NCI-H1092 (cell line): ENCODE measurements around the gene DNASE1L1.

Source experiments
- DNase-seq: peaks from one replicate; lab custom pipeline; 2025; lab: John Stamatoyannopoulos, UW

Gene DNASE1L1

DNA sequence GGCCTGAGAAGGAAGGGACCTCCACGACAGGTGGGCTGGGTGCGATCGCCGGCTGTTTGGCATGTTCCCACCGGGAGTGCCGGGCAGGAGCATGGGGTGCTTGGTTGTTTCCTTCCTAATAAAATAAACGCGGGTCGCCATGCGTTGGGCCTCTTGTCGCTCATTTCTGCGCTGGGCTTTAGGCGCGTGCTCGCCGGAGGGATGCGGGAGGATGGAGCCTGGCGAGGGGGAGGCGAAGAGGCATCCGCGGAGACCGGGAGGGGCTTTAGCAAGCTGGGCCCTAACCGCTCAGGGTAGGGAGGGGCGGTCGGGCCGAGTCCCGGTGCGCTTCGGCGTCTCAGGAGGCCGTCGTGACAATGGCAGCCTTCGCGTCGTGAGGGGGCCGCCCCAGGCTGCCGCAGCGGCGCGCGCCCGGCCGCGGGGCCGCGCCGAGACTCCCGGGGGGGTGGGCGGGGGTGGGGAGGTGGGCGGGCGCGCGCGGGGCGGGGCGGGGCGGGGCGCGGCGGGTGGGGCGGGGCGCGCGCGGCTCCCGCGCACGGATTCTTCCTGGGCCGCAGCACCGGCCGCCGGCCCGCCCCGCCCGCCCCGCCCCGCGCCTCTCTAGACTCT lies 27.4 kb upstream of the DNASE1L1 start:
- peak; percentile 18 for DNase-seq

DNA sequence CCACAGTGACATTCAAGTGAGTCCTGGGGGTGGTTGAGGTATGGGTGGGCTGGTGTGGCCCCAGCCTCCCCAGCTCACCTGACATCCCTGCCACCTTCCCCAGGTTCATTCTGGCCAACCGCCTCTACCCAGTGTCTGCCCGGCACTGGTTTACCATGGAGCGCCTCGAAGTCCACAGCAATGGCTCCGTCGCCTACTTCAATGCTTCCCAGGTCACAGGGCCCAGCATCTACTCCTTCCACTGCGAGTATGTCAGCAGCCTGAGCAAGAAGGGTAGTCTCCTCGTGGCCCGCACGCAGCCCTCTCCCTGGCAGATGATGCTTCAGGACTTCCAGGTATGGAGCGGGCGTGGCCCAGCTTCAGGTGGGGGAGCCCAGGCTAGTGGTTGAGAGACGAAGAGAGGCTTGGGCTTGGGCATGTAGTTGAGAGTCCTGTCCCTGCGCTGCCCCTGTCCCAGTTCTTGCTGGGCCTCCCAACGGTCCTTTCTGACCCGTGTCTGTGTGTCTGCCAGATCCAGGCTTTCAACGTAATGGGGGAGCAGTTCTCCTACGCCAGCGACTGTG lies 26.2 kb upstream of the DNASE1L1 start:
- DNase-seq, result no peak

DNA sequence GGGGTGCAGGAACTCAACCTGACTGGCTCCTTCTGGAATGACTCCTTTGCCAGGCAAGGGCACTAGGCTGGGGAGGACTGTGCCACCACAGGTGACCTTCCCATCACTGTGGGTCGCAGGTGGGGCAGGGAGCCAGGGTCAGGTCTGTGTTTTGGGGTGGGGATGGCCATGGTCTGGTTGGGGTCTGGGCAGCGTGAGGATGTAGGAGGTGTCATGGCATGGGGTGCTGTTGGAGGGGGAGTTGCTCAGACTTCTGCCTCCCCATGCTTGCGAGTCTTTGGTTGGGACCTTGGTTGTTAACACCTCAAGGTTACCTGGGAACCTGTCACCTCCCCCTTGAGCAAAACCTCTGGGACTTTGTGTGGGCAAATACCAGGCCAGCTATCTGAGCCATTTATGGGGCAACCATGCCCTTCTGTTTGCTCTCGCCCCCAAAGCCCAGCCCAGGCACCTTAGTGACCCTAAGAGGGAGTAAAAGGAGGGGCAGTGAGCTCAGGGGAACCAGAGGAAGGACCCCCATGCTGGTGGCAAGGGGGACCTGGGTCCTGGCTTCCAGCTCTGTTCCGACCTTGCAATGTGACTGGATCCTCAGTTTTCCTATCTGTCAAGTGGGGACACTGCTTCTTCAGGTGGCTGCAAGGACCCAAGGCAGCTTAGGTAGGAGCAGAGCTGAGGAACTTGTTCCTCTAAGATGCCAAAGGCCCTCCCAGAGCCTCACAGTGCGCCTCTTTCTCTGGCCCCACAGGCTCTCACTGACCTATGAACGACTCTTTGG lies 25.5 kb upstream of the DNASE1L1 start:
- DNase-seq, result no peak

DNA sequence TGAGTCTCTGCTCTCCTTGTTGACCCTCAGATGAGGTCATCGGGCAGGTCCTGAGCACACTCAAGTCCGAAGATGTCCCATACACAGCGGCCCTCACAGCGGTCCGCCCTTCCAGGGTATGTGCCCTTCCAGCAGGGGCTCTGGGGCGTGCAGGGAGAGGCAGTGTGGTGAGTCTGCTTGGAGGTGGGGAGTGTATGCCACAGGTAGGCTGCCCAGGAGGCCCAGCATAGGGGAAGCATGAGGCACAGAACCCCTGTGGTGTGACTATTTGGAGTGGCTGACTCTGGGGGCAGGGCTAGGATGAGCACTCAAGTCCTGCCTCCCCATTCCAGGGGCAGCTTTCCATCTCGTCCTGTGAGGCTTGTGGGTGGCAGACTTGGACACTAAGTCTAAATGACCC lies 24.6 kb upstream of the DNASE1L1 start:
- no peak for DNase-seq

GRCh38 chrX:154432210-154432609 lies 23.2 kb upstream of the DNASE1L1 start:
- DNase-seq, result no peak

DNA sequence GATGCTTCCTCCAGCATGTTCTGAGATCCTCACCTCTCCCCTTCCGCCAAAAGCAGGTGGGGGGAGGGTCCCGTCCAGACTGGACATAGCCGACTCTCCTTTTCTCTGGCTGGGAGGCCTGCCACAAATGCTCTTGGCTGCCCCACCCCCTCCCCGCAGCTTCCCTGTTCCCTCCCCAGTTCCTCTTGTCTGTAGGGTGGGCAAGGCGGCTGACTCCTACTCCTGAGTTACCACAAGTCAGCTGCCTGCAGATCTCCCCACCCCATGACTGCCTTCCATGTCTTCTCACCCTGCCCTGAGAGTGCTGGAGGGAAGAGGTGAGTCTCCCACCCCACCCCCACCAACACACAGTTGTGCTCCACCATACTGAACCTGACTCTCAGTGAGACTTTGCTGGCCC lies 22.3 kb upstream of the DNASE1L1 start:
- no peak for DNase-seq

- DNase-seq, result no peak
Measured at GRCh38 chrX:154430916-154431315, 21.9 kb upstream of the DNASE1L1 start.

DNA sequence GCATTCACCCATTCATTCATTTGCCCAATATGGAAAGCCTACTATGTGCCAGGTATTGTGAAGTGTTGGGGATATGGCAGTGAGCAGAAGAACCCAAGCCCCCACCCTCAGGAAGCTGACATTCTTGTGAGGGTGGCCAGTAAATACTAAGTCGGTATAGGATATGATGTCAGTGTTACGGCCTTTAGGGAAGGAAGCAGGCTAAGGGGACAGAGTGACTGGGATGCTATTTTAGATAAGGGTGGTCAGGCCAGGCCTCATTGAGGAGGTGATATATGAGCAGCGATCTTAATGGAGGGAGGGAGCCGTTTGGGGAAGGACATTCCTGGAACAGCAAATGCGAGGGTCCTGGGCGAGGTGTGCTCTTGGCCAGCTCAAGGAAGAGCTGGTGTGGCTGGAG lies 21.4 kb upstream of the DNASE1L1 start:
- no peak for DNase-seq

DNA sequence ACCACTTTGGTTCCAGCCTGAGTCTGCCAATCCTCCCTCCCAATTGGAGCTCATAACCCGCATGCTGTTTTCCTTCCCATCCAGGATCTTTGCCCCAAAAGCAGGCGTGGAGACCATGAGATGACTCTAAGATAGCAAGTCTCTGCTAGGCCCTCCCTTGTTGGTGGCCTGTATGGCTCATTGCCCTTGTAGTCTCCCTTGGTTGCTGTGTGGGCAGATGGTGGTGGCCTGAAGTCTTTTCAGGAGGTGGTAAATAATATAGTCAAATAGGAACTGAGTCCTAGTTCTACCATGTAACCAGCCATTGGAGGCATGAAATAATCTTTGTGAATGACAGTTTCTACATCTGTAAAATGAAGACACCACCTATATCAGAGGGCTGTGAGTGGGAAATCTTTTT lies 20.7 kb upstream of the DNASE1L1 start:
- no peak for DNase-seq

DNA sequence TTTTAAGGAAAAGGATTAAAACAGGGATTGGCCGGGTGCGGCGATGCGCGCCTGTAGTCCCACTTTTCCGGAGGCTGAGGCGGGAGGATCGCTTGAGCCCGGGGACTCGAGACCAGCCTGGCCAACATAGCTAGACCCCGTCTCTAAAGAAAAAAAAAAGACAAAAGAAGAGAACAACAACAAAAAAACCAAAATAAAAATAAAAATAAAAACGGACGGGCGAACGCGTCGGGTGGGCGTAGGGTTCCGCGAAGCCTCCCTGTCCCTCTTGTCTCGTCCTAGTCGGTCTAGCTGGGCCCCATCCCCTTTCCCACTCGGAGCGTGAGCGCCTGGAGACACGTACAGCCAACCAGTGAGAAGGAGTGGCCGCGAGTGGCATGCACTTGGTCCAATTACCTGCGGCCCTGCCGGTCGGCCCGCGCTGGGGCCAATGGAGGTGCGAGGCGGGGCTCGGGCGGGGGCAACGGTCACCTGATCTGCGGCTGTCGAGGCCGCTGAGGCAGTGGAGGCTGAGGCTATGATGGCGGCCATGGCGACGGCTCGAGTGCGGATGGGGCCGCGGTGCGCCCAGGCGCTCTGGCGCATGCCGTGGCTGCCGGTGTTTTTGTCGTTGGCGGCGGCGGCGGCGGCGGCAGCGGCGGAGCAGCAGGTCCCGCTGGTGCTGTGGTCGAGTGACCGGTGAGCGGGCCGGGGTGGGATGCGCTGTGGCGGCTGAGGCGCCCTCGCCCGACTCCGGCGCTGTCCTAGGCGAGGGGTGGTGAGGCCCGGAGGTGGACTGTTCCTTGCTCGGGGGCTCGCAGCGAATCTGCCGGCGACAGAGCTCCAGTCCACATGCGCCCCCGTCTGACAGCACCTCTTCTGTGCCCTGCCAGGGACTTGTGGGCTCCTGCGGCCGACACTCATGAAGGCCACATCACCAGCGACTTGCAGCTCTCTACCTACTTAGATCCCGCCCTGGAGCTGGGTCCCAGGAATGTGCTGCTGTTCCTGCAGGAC lies 19.4 kb upstream of the DNASE1L1 start, which contains the start of gene ATP6AP1:
Gene ATP6AP1 (plus strand): TSS at position 502 of the 996 bp plus-strand sequence. CDS start 16 bp downstream, at position 518.
- DNase-seq, result peak; percentile 92

DNA sequence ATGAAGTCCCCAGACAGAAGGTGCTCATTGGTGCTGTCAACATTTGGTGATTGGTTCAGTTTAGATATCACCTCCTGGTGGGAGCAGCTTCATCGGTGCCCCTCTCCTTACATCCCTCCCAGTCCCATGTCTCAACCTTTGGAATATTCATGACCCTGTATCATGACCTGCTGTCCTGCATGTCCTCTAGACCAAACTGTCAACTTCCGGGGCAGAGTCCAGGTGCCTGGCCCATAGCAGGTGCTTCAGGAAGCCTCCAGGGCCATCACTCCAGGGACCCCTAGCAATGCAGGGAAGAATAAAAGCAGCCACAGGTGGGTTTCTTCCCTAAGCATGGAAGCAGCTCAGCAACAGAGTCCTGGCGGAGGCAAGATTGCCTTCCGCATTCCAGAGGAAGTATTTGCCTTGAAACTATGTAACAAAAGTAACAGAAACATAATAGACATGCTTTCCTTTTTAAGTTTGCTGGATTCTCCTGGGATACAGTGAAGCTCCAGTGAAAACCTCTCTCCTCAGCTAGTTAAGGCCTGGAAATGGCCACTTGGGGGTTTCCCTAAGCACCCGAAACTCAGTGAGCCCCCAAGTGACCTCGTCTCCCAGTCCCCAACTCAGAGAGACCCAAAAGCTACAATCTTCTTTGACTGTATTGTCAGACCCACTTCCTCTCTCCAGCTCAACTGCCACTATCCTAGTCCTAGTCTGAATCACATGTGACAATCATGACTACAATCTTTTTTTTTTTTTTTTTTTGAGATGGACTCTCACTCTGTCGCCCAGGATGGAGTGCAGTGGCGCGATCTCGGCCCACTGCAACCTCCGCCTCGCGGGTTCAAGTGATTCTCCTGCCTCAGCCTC lies 18.1 kb upstream of the DNASE1L1 start:
- no peak for DNase-seq

GRCh38 chrX:154420402-154420756 lies 11.3 kb upstream of the DNASE1L1 start:
- no peak for DNase-seq

DNA sequence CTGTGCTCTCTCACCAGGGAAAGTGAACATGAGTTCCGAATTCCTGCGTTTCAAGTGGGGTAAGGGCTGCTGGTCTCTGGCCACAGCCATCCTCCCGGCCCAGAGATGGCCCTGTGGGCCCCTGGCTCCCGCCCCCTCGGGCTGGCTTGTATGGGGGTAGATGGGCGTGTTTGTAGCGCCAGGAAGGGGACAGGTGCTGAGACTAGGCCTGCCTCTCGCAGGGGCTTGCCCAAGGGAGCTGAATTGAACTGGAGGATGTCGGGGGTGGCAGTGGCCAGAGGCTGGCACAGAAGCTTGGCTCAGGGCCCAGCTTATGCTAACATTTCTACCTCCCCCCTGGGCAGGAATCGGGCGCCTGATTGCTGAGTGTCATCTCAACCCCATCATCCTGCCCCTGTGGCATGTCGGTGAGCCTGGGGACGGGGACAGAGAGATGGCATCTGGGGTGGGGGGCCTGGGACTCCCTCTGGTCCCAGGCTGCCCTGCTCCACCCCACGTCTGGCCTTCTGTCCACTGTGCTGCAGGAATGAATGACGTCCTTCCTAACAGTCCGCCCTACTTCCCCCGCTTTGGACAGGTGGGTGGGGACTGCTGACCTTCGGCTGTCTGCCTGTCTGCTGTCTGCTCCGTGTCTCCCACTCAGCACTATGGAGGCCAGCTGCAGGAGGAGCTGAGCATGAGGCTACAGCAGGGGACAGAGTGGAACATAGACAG lies 10.8 kb upstream of the DNASE1L1 start:
- peak; percentile 51 for DNase-seq

GRCh38 chrX:154419189-154419588 lies 10.1 kb upstream of the DNASE1L1 start:
- no peak for DNase-seq

DNA sequence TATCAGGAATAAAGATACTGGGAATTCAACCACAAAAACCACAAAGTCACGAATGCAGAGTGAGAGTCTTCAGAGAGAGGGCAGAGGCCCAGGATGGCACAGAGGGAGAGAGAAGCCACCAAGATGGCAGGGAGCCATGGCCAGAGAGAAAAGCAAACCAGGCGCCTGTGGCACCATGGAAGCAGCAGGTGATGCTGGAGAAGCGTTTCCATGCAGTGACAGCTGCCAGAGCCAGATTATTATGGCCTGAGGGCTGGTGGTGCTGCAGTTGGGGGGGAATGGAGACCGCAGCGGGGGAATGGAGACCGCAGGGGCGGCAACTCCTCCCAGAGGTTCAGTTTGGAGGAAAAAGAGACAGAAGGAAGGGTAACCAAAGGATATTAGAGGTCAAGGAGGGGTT lies 8.1 kb upstream of the DNASE1L1 start:
- DNase-seq, result peak; percentile 81

DNA sequence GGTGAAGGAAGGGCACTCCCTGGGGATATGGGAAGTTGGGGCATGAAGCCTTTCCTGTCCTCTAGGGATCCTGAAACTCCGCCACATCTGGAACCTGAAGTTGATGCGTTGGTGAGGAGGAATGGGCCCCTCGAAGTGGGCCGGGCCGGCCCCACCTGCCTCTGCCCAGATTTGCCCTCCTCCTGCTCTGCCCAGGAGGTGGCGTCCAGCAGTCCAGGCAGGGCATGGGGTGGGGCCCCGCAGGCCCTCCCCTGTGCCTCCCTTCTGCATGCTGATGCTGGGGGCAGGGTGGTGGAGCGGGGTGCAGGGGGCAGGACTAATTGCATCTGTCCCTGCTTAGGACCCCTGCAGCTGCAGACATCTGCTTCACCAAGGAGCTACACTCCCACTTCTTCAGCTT lies 4.1 kb upstream of the DNASE1L1 start:
- no peak for DNase-seq

DNA sequence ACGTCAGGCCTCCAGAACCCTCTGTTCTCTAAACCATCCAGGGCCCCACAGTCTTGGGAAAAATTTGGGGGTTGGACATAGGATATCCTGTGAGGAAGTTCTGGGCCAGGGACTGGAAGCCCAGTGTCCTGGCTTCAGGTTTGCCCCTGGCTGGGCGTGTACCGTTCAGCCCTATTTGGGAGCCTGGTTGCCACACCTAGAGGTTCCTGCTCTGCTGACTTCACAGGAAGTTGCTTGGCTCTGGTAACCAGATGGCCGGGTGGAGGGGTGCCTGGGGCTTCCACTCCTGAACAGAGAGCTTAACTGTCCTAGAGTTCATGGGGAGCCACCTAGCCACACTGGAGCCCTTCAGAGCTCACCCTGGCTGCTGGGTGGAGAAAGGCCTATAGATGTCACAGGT lies 3.4 kb upstream of the DNASE1L1 start:
- DNase-seq, result no peak

DNA sequence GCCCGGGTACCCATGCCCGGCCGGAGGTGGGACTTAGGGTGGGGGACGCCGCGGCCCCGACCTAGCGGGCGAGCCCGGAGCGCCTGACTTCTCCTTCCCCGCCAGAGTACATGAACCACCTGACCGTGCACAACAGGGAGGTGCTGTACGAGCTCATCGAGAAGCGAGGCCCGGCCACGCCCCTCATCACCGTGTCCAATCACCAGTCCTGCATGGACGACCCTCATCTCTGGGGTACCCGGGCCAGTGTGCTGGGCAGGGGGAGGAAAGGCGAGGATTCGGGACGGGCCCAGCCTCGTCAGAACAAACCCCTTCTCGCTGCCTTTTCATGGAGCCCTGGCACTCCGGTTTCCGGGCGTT lies 2.9 kb upstream of the DNASE1L1 start:
- peak; percentile 68 for DNase-seq

DNA sequence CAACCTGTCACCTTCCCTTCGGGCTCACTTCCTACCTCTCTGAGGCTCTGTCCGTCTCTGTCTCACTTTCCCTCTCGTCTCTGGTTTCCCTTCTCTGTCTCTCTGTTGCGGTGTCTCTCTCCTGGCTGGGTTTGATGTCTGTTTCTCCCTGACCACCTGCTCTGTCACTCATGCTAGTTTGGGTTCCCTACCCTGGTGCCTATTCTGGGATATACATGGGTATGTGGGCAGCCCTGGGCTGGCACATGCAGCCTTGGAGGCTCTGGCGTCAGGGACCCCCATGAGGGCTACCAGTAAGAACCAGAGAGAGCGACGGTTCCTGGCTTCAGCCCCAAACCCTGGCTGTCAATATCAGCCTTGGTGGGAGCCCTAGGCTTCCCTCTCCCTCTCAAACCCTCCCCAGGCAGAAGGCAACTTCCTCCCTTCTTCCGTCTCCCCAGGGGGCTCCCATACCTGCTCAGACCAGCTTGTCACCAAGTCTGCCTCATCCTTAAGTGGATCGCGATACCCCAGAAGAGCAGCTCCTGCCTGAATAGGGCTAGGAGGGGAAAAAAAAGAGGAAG lies 314 bp downstream of the DNASE1L1 start:
- no peak for DNase-seq

GRCh38 chrX:154404625-154405192 lies 4.3 kb downstream of the DNASE1L1 start:
- no peak for DNase-seq
